ENCODE measurements around the gene FOXA2. TPM values are rescaled to one million over a fixed set of nuclear protein-coding genes. Genes with fewer than 3 reads are reported as not detected.

Gene FOXA2
- total RNA-seq, 1 donor, result not detected

DNA sequence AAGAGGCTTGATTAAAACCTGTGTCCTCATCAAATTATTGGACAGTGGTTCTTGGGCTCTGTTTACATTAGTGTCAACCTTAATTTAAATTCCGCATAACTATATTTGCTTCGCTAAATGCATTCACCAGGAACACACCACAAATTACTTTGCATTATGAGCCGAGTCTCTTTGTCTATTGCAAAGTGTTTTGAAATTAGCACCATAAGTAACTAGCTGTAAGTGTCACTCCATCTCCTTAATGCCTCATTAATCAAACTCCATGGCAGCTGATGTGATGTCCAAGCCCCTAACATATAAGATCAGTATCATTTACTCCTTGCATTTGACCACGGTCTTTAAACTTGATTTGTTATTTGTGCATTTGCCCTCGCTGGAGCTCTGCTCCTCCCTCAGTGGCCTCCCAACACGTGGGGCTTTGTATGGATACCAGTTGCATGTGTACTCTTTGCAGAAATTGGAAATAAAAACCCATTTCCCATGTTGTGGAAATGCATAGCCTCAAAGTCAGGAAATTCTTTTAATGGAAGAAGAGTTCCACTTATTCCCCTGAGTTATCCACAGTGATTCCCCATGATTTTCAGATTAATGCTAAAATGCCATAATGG, 24.6 kb downstream of the FOXA2 start:
- Histone ChIP-seq H3K79me2 (ENCODE audit: insufficient read depth, low read length) (no peaks in the 10 kb centered on the region), H3K36me3 (ENCODE audit: insufficient read depth, low read length) (no peaks in the 10 kb centered on the region), H3K4me2 (ENCODE audit: insufficient read depth, low read length) (no peak overlapping the region), H3K9me3 (ENCODE audit: low read depth, low read length) (no peaks in the 10 kb centered on the region), H3K4me3 (ENCODE audit: insufficient read depth, low read length) (no peak overlapping the region), H4K20me1 (ENCODE audit: insufficient read depth, low read length) (no peaks in the 10 kb centered on the region), H3K27me3 (ENCODE audit: insufficient read depth, low read length) (no peaks in the 10 kb centered on the region), H3K4me1 (ENCODE audit: insufficient read depth, low read length) (no peaks in the 10 kb centered on the region), H3K27ac (ENCODE audit: low read depth, low read length) (no peak overlapping the region), H2AFZ (ENCODE audit: low read length) (no peak overlapping the region)
- DNase-seq (ENCODE audit: insufficient read length, low spot score, missing footprints), result no peak
- TF ChIP-seq CTCF (IDR thresholded peaks at IDR 0.05; ENCODE audit: extremely low read depth, low read depth, low read length), result no peak

DNA sequence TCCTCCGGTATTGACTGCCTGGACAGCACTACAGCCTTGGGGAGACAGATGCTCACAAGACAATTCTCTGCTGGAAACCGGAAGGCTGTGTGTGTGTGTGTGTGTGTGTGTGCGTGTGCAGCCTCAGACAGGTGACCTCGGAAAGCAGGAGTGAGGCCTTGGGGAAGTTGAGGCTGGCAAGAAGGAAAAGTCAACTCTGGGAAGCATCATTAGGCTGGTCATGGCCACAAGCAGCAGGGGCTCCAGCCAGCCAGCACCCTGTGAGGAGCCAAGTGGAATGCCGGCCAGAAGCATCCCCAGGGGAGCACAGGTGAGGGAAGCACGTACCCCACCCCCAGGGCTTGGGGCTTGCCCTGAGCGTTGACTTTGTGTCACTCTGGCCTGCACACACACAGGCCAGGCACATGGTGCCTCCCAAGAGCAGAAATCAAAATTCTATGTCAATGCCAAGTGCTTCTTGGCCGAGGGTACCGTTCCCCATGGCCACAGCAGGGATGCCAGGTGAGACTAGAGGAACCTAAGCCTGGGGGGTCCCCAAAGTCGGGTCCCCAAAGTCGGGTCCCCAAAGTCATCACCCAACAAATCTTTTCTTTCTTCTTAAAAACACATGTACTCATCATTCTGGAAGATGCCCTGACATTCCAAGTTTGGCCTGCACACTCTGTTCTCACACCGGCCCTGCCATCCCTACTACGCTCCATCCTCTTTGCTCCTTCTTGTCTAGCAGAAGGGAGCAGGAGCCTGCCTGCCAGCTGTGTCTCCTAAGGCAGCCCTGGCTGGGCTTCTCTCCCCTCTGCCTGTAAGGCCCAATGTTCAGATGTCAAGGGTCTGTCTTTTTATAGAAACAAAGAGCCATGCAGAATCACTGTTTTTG, 26.7 kb downstream of the FOXA2 start:
- no peaks in the 10 kb centered on the region for H3K36me3 ChIP-seq (ENCODE audit: insufficient read depth, low read length)
- no peak overlapping the region for H3K4me2 ChIP-seq (ENCODE audit: insufficient read depth, low read length)
- H3K79me2 ChIP-seq (ENCODE audit: insufficient read depth, low read length), result no peaks in the 10 kb centered on the region
- H4K20me1 ChIP-seq (ENCODE audit: insufficient read depth, low read length), result no peaks in the 10 kb centered on the region
- no peak for TF ChIP-seq CTCF (IDR thresholded peaks at IDR 0.05; ENCODE audit: extremely low read depth, low read depth, low read length)
- no peaks in the 10 kb centered on the region for H3K9me3 ChIP-seq (ENCODE audit: low read depth, low read length)
- DNase-seq (ENCODE audit: insufficient read length, low spot score, missing footprints), result no peak
- H3K27me3 ChIP-seq (ENCODE audit: insufficient read depth, low read length), result no peaks in the 10 kb centered on the region
- no peak overlapping the region for H2AFZ ChIP-seq (ENCODE audit: low read length)
- H3K27ac ChIP-seq (ENCODE audit: low read depth, low read length), result no peak overlapping the region
- H3K4me1 ChIP-seq (ENCODE audit: insufficient read depth, low read length), result no peaks in the 10 kb centered on the region
- no peak overlapping the region for H3K4me3 ChIP-seq (ENCODE audit: insufficient read depth, low read length)

DNA sequence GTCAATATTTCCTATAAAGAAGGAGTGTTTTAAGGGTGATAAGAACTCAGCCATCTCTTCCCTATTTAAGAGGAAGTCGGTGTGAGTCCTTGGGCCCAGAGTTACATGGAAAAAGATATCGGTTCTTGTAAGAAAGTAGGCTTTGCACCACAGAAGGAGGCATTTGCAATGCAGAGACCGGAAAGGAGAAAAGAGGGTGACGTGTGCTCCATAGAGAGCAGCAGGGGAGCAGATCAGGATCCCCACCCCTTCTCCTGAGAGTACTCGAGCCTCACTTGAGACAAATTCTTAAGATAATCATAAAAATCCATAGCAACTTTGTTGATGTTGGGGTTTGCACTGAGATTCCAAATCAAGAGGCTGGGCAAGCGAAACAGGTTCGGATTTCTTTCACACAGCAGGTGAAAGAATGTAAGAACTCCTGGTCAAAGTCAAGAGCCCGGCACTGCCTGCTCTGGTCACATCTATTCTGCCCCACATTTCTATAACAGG, 27.8 kb downstream of the FOXA2 start:
- H3K9me3 ChIP-seq (ENCODE audit: low read depth, low read length), result no peaks in the 10 kb centered on the region
- no peaks in the 10 kb centered on the region for H3K36me3 ChIP-seq (ENCODE audit: insufficient read depth, low read length)
- DNase-seq (ENCODE audit: insufficient read length, low spot score, missing footprints), result no peak
- no peaks in the 10 kb centered on the region for H4K20me1 ChIP-seq (ENCODE audit: insufficient read depth, low read length)
- H3K4me3 ChIP-seq (ENCODE audit: insufficient read depth, low read length), result no peak overlapping the region
- no peaks in the 10 kb centered on the region for H3K4me1 ChIP-seq (ENCODE audit: insufficient read depth, low read length)
- H3K79me2 ChIP-seq (ENCODE audit: insufficient read depth, low read length), result no peaks in the 10 kb centered on the region
- no peaks in the 10 kb centered on the region for H3K27me3 ChIP-seq (ENCODE audit: insufficient read depth, low read length)
- TF ChIP-seq CTCF (IDR thresholded peaks at IDR 0.05; ENCODE audit: extremely low read depth, low read depth, low read length), result no peak
- H3K4me2 ChIP-seq (ENCODE audit: insufficient read depth, low read length), result no peak overlapping the region
- no peak overlapping the region for H3K27ac ChIP-seq (ENCODE audit: low read depth, low read length)
- H2AFZ ChIP-seq (ENCODE audit: low read length), result no peak overlapping the region

Data from osteoblast (primary cell).